Body of pancreas (tissue), 4 donors: Measurements from ENCODE around the gene NET1. TPM values are rescaled to one million over a fixed set of nuclear protein-coding genes. Genes with fewer than 3 reads are reported as not detected.

Experiments used
- ATAC-seq: fragments of 150-250 bp; one replicate; pipeline ENCODE4 v1.9.1; 2016
- DNase-seq, 4 donors: peaks; one replicate each; pipeline ENCODE4 v3.0.0-alpha.2; 2019
- H3K27ac ChIP-seq, 4 donors: fragments of 200-600 bp; sonication (generic); 1 replicate in 3 of 4; 2 replicates in 1 of 4; pipeline versions ENCODE4 v1.5.1 to v1.6.1; 2016 to 2019; ENCODE audit warnings: mild to moderate bottlenecking in 1 of 4, mixed read lengths in 1 of 4, moderate library complexity in 1 of 4
- H3K27me3 ChIP-seq, 2 donors: fragments of 200-600 bp; sonication (generic); one replicate each; pipeline ENCODE4 v1.6.0; 2016; ENCODE audit warnings: mild to moderate bottlenecking in 1 of 2
- H3K36me3 ChIP-seq, 2 donors: fragments of 200-600 bp; sonication (generic); replicated peaks in 1 of 2; 2 replicates each; pipeline ENCODE4 v1.5.1; 2016; ENCODE audit warnings: low read depth in 2 of 2; ENCODE audit not compliant: insufficient read depth in 1 of 2
- H3K4me1 ChIP-seq: fragments of 200-600 bp; sonication (generic); one replicate; pipeline ENCODE4 v1.6.0; 2016
- H3K4me3 ChIP-seq, 2 donors: fragments of 200-600 bp; sonication (generic); 1 replicate in 1 of 2; 2 replicates in 1 of 2; pipeline ENCODE4 v1.5.1; 2016 to 2019
- H3K9me3 ChIP-seq, 3 donors: fragments of 200-600 bp; sonication (generic); 1 replicate in 2 of 3; 2 replicates in 1 of 3; pipeline ENCODE4 v1.5.1; 2016
- POLR2A ChIP-seq, 3 donors: fragments of 450-650 bp; IDR thresholded peaks; one replicate each; pipeline ENCODE4 v1.6.1; 2016; ENCODE audit warnings: antibody characterized with exemption in 3 of 3, mild to moderate bottlenecking in 2 of 3
- WGBS, 2 donors: methylation state at CpG; one replicate each; pipeline ENCODE4 v1.1.5; 2017; 5-methylcytosine and 5-hydroxymethylcytosine counted together
- intact Hi-C: fragments of 100-400 bp; cut with DNase I; formaldehyde crosslinking; loops from one replicate; pipeline ENCODE4 v1.15.1; 2023
- total RNA-seq, 2 donors: library from RNA; depleted of rRNA; stranded (reverse); fragments of >200 nt; gene quantifications; one replicate each; pipeline ENCODE4 v1.1.0, GENCODE V29; 2016
- TF ChIP-seq, protein P1 (sequence below), 7 experiments: fragments of 450-650 bp in 4 of 7; fragments of 200-600 bp in 3 of 7; sonication (generic) in 3 of 7; IDR thresholded peaks; one replicate each; pipeline ENCODE4 v1.5.1; 2016 to 2019; ENCODE audit warnings: antibody characterized with exemption in 7 of 7

Gene NET1
- total RNA-seq, 2 donors from 2014 or later, result 37.9 to 70.3 TPM

DNA sequence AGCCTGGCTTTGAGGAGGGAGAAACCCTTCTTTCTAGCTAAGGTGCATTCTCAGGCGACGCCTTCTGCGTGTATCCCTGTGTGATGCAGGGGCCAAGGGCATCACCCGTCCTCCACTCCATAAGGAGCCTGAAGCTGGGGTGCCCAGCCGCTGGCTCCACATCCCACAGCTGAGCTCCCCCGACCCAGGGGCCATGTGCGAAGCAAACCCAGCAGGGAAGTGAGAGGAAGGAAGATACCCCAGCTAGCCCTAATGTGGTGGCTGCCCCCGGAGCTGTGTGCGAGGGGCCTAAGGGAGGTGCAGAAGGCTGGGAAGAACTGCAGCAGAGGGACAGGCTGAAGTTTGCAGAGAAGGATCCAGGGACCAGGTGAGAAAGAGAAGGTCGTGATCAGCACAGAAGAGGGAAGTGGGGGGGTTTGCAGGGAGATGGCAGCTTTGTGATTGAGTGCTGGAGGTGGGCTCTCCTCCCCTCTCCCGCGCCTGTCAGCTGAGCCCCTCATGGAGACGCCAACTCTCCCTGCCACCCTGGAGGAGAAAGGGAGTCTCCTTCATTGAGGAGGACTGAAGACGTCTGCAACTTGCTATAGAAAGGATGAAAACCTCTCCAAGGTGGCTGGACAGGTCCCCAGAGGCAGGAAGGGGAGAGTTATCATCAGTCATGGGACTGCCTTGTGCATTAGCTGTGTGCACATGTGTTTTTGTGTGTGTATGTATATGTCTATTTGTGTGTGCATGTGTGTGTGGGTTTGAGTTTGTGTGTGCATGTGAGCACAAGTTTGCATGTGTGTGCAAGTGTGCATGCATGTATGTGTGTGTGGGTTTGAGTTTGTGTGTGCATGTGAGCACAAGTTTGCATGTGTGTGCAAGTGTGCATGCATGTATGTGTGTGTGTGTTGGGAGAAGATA is 90.5 kb downstream of the NET1 start:
- Histone ChIP-seq H3K4me1 (peaks cover 58% of the 10 kb centered on the region), H3K27ac (peak overlapping the region; percentile 72 to 77 (median 74)), H3K36me3 (no peaks in the 10 kb centered on the region), H3K27me3 (no peaks in the 10 kb centered on the region), H3K4me3 (no peak overlapping the region), H3K9me3 (no peaks in the 10 kb centered on the region)
- no peak for TF ChIP-seq POLR2A (IDR thresholded peaks at IDR 0.05)
- TF ChIP-seq, protein P1, sequence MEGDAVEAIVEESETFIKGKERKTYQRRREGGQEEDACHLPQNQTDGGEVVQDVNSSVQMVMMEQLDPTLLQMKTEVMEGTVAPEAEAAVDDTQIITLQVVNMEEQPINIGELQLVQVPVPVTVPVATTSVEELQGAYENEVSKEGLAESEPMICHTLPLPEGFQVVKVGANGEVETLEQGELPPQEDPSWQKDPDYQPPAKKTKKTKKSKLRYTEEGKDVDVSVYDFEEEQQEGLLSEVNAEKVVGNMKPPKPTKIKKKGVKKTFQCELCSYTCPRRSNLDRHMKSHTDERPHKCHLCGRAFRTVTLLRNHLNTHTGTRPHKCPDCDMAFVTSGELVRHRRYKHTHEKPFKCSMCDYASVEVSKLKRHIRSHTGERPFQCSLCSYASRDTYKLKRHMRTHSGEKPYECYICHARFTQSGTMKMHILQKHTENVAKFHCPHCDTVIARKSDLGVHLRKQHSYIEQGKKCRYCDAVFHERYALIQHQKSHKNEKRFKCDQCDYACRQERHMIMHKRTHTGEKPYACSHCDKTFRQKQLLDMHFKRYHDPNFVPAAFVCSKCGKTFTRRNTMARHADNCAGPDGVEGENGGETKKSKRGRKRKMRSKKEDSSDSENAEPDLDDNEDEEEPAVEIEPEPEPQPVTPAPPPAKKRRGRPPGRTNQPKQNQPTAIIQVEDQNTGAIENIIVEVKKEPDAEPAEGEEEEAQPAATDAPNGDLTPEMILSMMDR (IDR thresholded peaks at IDR 0.05), result no peak
- intact Hi-C loops, result no loop called here
- no peak for ATAC-seq
- peak in 1 of 4 donors; percentile 11 for DNase-seq
- 69 to 75% methylated on average over 14 of the region's 14 CpGs for WGBS, 2 donors

DNA sequence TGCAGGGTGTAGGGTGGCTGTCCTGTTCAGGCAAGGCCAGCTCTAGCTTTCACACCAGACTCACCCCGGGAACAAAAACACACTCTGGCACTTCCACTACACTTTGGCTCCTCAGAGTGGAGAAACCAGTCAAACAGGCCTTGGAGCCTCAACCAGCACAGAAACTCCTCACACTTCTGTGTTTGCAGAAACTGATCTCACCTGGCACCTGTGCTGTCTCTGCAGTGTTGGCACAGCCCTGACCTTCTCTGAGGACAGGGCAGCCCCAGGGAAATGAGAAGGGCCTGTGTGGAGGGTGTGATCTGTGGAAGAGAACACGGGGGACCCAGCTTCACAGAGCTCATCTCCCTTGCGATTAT is 91.1 kb downstream of the NET1 start:
- DNase-seq (peak; percentile 86 to 94 (median 92)), ATAC-seq (peak; percentile 98)
- no peaks in the 10 kb centered on the region for H3K27me3 ChIP-seq
- intact Hi-C loops, result no loop called here
- H3K9me3 ChIP-seq, result no peaks in the 10 kb centered on the region
- no peak overlapping the region for H3K4me3 ChIP-seq
- H3K36me3 ChIP-seq, result no peaks in the 10 kb centered on the region
- TF ChIP-seq, protein P1 (IDR thresholded peaks at IDR 0.05), result no peak
- TF ChIP-seq POLR2A (IDR thresholded peaks at IDR 0.05), result no peak
- H3K27ac ChIP-seq, result peak overlapping the region; percentile 72 to 77 (median 74)
- H3K4me1 ChIP-seq, result peaks cover 58% of the 10 kb centered on the region
- WGBS, 2 donors, result 9 to 19% methylated on average over 3 of the region's 3 CpGs

DNA sequence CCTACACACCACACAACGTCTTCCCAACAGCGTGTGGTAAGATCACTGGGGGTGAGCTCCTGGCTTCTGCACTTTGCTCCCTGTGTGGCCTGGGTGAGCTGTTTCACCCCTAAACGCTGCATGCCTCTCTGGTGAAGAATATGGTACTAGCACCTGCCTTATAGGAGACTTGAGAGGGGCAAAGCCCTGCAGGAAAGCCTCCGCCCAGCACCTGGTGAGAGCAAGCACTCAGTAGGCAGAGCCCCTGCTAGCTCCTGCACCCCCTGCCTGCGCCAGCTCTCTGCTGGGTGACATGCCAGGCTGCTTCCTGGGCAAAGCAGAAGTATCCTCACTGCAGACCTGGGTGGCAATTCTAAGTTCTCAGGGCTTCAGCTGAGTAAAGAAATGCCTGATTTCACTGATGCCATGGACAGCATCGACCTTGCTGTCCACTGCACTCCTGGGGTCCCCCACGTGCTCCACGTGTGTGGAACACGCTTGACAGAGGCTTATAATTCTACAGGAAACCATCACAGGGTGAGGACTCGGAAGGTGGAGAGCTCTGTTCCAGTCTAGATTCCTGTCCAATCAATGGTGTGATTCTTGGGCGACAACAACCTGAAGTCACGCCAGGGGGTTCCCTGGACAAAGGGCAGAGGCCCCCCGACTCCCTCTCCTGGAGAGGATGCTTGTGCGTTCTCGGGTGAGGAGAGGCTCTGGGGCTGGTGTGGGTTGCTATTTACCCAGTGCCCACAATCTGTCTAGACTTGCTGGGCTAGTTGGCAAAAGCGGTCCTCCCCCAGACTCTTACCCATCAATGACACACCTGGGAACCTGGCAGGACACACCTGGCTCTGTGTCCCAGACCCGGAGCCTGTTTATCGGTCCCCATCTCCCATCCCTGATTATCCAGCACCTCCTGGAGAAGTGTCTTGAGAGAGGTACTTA is 92.1 kb downstream of the NET1 start:
- intact Hi-C loops, result no loop called here
- DNase-seq, result peak in 2 of 4 donors; percentile 15 to 45
- peak; percentile 8 for ATAC-seq

DNA sequence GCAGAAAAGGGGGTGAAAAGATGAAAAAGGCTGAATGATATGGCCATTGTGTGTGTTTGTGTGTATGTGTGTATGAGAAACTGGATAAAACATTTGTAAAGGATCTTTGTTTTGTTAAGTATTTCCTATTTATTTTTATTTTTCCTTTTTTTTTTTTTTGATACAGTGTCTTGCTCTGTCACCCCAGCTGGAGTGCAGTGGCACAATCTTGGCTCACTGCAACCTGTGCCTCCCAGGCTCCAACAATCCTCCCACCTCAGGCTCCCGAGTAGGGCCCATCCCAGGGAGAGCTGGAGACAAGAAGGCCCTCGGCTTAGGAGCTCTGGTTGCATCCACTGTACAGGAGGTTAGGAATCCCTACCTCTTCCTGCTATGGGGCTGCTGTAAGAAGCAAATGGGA is 93.9 kb downstream of the NET1 start:
- ATAC-seq (no peak), DNase-seq (no peak)
- Histone ChIP-seq H3K9me3 (no peaks in the 10 kb centered on the region), H3K36me3 (no peaks in the 10 kb centered on the region), H3K27ac (peak overlapping the region in 2 of 4 donors; percentile 33 to 53), H3K4me3 (no peak overlapping the region), H3K27me3 (no peaks in the 10 kb centered on the region), H3K4me1 (peaks cover 53% of the 10 kb centered on the region)
- intact Hi-C loops, result no loop called here
- WGBS, 2 donors, result 30 to 71% methylated on average over 2 of the region's 2 CpGs
- no peak for TF ChIP-seq POLR2A (IDR thresholded peaks at IDR 0.05)
- TF ChIP-seq, protein P1 (IDR thresholded peaks at IDR 0.05), result no peak

More for the DNA sequence above, 92.1 kb downstream of the NET1 start:
- H3K27ac ChIP-seq, result peak overlapping the region; percentile 72 to 77 (median 74)
- 47 to 61% methylated on average over 15 to 18 of the region's 18 CpGs for WGBS, 2 donors
- H3K4me1 ChIP-seq, result peaks cover 58% of the 10 kb centered on the region
- TF ChIP-seq, protein P1 (IDR thresholded peaks at IDR 0.05), result no peak
- TF ChIP-seq POLR2A (IDR thresholded peaks at IDR 0.05), result no peak
- H3K27me3 ChIP-seq, result no peaks in the 10 kb centered on the region
- H3K4me3 ChIP-seq, result no peak overlapping the region
- no peaks in the 10 kb centered on the region for H3K9me3 ChIP-seq
- no peaks in the 10 kb centered on the region for H3K36me3 ChIP-seq
